ENCODE results near the gene RERE. TPM values are rescaled to one million over a fixed set of nuclear protein-coding genes. Genes with fewer than 3 reads are reported as not detected.

The RERE gene
- total RNA-seq, 1 donor from 2014 or later: 50.7 TPM

GRCh38 chr1:8663090-8663802 lies 154.2 kb downstream of the RERE start:
- DNase-seq: no peak

DNA sequence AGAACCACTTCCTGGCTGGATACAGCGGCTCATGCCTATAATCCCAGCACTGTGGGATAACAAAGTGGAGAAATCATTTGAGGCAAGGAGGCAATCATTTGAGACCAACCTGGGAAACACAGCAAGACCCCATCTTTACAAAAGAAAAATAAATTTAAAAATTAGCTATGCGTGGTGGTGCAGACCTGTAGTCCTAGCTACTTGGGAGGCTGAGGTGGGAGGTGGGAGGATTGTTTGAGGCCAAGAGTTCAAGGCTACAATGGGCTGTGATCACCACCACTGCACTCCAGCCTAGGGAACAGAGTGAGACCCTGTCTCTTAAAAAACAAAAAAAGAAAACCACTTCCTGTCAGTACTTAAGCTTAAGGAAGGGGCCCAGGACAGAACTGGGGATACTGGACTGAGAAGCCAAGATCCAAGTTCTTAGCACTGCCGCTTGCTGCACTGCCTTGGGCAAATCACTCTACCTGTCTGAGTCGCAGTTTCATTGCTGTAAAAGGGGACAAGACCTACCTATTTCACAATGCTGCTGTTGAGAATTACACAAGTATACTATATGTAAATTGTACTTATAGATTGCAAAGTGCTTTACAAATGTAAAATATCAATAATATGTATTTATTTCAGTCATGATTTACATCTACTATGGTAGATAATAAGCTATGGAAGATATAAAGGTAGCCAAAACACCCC lies 154.9 kb downstream of the RERE start:
- DNase-seq: no peak

GRCh38 chr1:8661185-8662110 lies 156.0 kb downstream of the RERE start:
- peak; percentile 61 for DNase-seq

DNA sequence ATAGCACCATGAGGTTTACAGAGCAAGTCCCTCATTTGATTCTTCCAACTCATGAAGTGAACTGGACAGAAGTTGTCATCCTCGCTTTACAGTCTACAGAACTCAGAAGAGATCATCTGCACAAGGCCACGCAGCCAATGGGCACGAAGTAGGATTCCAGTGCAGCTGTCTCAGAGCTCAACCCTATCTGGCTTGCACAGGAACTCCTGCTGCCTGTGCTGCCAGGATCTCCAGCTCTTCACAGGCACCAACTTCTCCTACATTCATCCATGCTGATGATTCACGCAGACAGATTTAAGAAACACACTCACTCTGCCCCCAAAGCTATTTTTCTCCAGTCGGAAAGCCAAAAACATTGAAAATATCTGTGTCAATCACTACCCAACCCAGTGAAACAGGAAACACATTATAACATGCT lies 157.0 kb downstream of the RERE start:
- DNase-seq: peak; percentile 79

DNA sequence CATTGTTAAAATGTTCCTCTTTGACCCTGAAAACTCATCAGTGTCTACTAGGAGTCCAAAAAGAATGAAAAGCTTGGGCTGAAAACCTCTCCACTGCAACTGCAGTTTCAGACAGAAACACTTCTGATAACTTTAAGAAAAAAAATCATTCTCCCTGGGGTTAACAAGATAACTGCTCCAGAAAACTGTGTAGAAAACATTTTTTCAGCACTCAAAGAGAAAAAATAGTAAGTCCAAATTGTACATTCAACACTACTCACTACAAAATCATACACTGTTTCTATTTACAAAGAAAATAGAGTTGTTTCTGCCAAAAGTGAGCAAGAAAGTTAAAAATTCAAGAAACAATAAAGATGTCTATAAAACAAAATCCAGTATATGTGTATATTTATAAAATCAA lies 157.8 kb downstream of the RERE start:
- no peak for DNase-seq

DNA sequence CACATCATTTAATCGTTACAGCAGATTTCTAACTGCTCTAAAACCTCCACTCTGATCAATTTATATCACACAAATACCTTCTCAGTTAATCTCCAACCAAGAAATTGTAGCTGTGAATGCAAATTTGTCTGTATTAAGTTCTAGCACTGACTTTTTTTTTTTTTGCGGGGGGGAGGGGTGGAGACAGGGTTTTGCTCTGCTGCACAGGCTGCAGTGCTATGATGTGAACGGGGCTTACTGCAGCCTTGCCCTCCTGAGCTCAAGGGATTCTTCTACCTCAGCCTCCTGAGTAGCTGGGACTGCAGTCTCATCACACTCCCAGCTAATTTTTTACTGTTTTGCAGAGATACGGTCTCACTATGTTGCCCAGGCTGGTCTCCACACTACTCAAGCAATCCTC lies 163.6 kb downstream of the RERE start:
- DNase-seq: no peak

GRCh38 chr1:8652467-8653046 lies 164.9 kb downstream of the RERE start:
- DNase-seq: peak; percentile 27

DNA sequence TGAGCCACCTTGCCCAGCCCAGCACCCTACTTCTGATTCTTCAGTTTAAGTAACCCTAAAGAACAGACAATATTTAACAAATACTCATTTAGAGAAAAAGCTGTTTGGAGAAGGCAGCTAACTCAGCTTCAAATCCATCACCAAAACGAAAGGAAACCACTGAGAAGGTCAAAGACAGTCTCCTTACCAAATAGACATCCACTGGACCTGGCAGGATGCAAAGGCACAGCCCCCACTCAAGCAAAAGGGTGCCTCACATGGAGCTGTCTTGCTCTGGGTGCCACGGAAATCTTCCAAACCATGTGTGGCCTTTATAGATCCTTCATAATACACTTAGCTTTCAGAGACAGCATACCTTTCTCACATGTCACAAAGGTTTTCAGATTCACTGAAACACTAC lies 165.5 kb downstream of the RERE start:
- DNase-seq: no peak

- DNase-seq: peak; percentile 50
These were observed 166.1 kb downstream of the RERE start for GRCh38 chr1:8651236-8651890.

DNA sequence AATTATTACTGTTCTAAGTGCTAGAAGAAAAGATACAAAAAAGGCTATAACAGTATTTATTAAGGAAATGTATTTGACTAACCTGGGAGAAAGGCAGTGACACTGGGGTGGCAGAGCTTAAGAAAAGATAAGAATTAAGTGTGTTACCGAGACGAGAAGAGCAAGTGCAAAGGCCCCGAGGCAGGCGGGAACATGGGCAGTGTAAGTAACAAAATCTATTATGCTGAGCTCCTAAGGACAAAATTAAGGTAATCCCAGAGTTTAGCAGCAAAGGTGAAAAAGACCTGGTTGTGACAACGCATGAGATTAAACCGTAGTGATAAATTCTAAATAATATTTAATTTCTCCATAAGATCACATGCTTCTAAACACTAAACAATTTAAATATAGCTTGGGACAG lies 167.6 kb downstream of the RERE start:
- DNase-seq: no peak

DNA sequence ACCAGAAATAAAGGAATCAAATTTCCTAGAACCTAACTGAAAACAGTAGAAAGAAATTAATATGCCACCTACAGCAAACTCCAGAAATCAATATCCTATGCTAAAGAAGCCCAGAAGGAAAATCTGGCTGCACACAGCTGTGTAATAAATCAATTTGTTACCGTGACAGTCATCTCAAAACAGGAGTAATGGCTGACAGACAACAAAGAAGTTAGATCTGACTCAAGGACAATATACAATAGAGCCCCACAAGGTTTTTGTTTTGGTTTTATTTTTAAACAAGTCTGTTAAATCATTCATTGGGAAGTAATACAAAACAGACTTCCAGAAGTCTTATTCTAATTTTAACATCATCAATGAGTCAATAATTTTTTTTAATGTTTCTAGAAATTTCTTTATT lies 168.4 kb downstream of the RERE start:
- DNase-seq: peak; percentile 87

- no peak for DNase-seq
These were observed 170.4 kb downstream of the RERE start for GRCh38 chr1:8646996-8647395.

DNA sequence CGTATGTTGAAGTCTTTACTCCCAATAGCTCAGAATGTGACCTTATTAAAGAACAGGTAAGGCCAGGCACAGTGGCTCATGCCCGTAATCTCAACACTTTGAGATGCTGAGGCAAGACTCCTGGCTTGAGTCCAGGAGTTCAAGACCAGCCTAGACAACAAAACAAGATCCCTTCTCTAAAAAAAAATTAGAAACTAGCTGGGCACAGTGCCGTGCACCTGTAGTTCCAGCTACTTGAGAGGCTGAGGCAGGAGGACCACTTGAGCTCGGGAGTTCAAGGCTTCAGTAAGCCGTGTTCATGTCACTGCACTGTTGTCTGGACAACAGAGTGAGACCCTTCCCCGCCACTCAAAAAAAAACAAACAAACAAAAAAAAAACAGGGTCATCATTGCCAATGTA lies 171.3 kb downstream of the RERE start:
- no peak for DNase-seq

DNA sequence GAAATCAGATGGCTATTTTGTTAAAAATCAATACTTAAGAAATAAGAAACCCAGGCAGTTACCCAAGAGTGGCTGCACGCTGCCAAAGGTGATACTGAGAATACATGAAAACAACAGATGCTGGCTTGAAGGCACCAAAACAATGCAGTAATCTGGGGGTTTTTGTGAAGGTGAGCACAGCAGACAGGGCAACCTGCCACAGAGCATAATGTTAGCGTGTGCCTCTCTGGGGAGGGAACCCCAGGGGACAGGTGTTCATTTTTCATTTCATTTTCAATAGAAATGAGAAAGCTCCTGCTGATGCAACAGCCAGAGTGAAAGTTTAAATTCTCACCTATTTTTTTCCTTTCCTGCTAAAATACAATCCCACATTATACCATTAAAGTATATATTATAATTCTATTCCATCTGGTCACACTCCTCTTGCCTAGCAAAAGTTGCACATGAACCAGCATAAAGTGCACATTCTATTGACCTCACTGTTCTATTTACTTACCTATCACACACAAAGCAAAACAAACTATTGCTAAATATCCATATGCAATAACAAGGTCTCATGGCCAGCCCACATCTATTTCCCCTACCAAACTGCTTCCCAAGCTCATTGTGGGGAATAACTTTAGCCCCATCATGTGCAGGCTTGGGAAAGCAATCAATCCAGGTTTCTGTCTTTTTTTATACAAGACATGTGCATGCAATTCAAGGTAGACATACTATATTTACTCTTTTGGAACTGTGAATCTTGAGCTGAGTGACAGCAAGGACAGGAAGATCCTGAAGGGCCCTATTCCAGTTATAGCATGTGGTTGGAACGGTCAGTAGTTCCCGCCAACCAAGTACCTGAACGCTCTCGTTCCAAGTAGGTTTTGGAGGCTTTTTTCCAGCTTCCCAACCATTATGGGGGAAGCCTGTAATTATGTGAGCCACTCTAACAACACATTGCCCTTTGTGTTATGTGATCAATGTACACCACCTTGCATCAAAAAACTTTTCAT lies 173.6 kb downstream of the RERE start:
- no peak for DNase-seq

- DNase-seq: no peak
These were observed 175.3 kb downstream of the RERE start for GRCh38 chr1:8642114-8642513.

DNA sequence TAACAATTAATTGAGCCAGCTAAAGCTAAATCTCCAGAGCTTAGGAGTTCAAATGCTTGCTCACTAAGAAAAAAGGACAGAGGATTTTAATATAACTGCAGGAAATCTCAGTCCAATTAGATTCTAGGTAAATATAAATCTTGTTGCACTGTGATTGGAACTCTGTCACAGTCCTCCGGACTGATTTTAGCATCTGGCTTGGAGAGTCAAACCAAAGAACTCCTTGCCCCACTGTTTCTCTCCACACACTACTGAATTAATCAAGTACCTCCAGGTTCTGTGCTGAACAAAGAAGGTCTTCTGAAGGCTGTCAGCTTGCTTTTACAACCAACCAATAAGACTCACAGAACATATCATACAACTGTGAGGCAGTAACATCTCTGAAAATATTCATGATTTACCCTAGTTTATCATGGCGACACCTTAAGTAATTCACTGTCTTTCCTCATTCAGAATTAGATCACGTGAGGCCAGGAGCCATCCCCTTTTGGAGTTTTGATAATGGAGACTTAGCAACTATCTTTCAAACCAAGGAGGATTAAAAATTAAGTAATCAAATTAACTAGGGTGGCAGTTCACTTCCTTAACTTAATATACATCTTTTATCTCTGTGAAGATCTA lies 176.0 kb downstream of the RERE start:
- no peak for DNase-seq

- DNase-seq: no peak
These were observed 176.5 kb downstream of the RERE start for GRCh38 chr1:8640950-8641349.

DNA sequence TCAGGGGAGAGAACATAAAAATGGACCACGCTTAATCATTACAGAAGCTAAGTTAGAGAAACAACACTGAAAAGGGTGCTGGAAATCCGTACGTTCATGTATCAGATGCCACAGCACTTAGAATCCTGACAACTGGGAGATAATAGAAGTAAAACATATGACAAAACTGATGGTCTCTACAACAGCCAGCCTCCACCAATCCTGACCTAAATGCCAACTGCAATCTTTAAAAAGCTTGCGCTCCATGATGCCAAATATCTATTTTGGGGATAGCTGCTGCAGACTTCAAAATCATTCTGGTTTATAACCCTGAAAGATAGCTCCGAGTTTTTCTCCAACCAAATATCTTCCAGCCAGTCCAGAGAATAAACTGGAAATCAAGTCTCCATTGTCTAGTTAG lies 178.3 kb downstream of the RERE start:
- no peak for DNase-seq

DNA sequence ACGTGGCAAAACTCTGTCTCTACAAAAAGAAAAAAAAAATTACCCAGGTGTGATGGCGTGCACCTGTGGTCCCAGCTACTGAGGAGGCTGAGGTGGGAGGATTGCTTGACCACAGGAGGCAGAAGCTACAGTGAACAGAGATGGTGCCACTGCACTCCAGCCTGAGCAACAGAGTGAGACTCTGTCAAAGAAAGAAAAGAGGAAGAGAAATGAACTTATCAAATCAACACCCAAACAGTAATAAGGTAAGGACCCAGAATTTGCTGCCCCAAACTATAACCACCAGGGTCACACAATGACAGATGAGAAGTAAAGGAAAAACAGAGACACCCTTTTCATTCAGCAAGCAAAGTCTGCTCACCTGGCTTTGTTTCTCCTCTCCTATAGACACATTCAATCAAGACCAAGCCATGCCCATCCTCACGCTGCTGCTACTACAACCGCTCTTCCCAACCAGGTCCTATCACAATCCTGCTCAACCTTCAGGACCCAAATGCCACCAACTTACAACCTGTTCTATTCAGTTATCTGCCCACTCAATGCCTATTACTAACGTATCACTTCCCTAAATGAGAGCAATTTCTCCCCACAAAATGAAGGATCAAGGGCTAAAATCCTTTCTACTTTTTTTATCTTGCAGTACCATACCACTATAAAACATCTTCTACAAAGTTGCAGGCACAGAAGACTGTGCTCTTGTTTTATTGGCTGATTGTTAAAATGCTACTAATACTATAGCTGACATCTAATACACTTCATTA lies 183.5 kb downstream of the RERE start:
- no peak for DNase-seq

- DNase-seq: peak; percentile 33
These were observed 185.3 kb downstream of the RERE start for GRCh38 chr1:8632102-8632501.
